Tibial nerve (tissue), 4 donors: ENCODE data around the gene HRCT1. TPM values are rescaled to one million over a fixed set of nuclear protein-coding genes. Genes with fewer than 3 reads are reported as not detected.

ENCODE experiments used
- DNase-seq, 2 donors: peaks; one replicate each; pipeline ENCODE4 v3.0.0-alpha.2; 2019; ENCODE audit warnings: low spot score in 2 of 2
- H3K27ac ChIP-seq, 4 donors: fragments of 200-600 bp; sonication (generic) in 3 of 4; one replicate each; pipeline ENCODE4 v1.5.1; 2017 to 2019; ENCODE audit warnings: mild to moderate bottlenecking in 1 of 4
- H3K27me3 ChIP-seq, 2 donors: fragments of 200-600 bp; sonication (generic) in 1 of 2; one replicate each; pipeline versions ENCODE4 v1.5.1 to v1.6.0; 2017 to 2019
- H3K36me3 ChIP-seq, 3 donors: fragments of 200-600 bp; sonication (generic); one replicate each; pipeline ENCODE4 v1.5.1; 2018 to 2019
- H3K4me1 ChIP-seq, 4 donors: fragments of 200-600 bp; sonication (generic) in 3 of 4; one replicate each; pipeline ENCODE4 v1.5.1; 2017 to 2019
- H3K4me3 ChIP-seq, 4 donors: fragments of 200-600 bp; sonication (generic) in 3 of 4; one replicate each; pipeline ENCODE4 v1.5.1; 2017 to 2019; ENCODE audit warnings: mild to moderate bottlenecking in 1 of 4, moderate library complexity in 1 of 4
- H3K9me3 ChIP-seq, 4 donors: fragments of 200-600 bp; sonication (generic) in 3 of 4; one replicate each; pipeline ENCODE4 v1.5.1; 2017 to 2019
- EP300 ChIP-seq, 2 donors: sonication (generic); formaldehyde crosslinking; IDR thresholded peaks; one replicate each; pipeline ENCODE4 v1.6.1; 2017; ENCODE audit warnings: antibody characterized with exemption in 2 of 2, mild to moderate bottlenecking in 1 of 2
- POLR2A ChIP-seq, 2 donors: fragments of 450-650 bp; IDR thresholded peaks; one replicate each; pipeline ENCODE4 v1.6.1; 2017; ENCODE audit warnings: antibody characterized with exemption in 2 of 2, mild to moderate bottlenecking in 2 of 2, moderate library complexity in 2 of 2
- WGBS, 2 donors: methylation state at CpG; one replicate each; pipeline ENCODE4 v1.1.5; 2018; 5-methylcytosine and 5-hydroxymethylcytosine counted together
- total RNA-seq, 4 donors: library from RNA; depleted of rRNA; stranded (reverse); fragments of >200 nt; gene quantifications; one replicate each; pipeline ENCODE4 v1.1.0, GENCODE V29; 2016
- TF ChIP-seq, protein P1 (sequence below), 5 experiments: fragments of 200-600 bp in 3 of 5; fragments of 450-650 bp in 2 of 5; sonication (generic) in 3 of 5; IDR thresholded peaks; one replicate each; pipeline ENCODE4 v1.5.1; 2016 to 2019; ENCODE audit warnings: antibody characterized with exemption in 5 of 5, mild to moderate bottlenecking in 3 of 5, moderate library complexity in 2 of 5

HRCT1 gene
- total RNA-seq, 4 donors from 2014 or later = 7.2 to 15.5 (median 12.0) TPM

DNA sequence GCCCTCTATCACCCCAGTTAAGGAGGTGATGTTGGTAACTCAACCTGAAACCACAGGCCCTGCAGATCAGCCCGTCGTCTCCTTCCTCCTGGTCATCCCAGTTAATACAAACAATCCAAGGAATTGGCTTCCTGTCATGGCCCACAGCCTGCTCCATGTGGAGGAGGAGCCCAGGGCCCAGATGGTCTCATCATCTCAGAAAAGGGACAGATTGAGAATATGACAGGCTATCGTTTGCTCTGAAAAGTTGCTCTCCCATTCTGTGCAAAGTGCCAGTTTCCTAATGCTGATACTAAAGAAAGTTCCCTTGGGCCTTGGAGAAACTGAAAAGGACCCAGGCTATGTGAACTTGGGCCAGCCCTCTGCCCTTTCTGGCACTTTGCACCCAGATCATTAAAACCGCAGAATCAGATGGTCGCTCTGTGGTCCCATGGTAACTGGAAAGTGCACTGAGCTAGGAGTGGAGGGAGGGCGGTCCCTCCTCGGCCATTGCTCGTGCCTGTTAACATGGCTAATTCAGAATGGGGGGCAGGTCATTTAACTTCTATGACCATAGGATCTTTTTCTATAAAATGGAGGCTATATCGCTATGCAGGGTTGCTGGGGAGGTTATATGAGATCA is 2.6 kb downstream of the HRCT1 start:
- H3K36me3 ChIP-seq = no peaks in the 10 kb centered on the region
- DNase-seq = peak; percentile 36 to 53
- H3K4me1 ChIP-seq = peaks cover 0 to 88% (median 67%) of the 10 kb centered on the region in 4 donors
- H3K9me3 ChIP-seq = no peaks in the 10 kb centered on the region
- peak overlapping the region; percentile 92 to 97 (median 94) for H3K27ac ChIP-seq
- H3K4me3 ChIP-seq = peak overlapping the region in 1 of 4 donors; percentile 47
- H3K27me3 ChIP-seq = no peaks in the 10 kb centered on the region
- 51 to 56% methylated on average over 9 of the region's 9 CpGs for WGBS, 2 donors
- TF ChIP-seq POLR2A (IDR thresholded peaks at IDR 0.05) (no peak), EP300 (IDR thresholded peaks at IDR 0.05) (no peak)
- TF ChIP-seq, protein P1, sequence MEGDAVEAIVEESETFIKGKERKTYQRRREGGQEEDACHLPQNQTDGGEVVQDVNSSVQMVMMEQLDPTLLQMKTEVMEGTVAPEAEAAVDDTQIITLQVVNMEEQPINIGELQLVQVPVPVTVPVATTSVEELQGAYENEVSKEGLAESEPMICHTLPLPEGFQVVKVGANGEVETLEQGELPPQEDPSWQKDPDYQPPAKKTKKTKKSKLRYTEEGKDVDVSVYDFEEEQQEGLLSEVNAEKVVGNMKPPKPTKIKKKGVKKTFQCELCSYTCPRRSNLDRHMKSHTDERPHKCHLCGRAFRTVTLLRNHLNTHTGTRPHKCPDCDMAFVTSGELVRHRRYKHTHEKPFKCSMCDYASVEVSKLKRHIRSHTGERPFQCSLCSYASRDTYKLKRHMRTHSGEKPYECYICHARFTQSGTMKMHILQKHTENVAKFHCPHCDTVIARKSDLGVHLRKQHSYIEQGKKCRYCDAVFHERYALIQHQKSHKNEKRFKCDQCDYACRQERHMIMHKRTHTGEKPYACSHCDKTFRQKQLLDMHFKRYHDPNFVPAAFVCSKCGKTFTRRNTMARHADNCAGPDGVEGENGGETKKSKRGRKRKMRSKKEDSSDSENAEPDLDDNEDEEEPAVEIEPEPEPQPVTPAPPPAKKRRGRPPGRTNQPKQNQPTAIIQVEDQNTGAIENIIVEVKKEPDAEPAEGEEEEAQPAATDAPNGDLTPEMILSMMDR (IDR thresholded peaks at IDR 0.05) = no peak

DNA sequence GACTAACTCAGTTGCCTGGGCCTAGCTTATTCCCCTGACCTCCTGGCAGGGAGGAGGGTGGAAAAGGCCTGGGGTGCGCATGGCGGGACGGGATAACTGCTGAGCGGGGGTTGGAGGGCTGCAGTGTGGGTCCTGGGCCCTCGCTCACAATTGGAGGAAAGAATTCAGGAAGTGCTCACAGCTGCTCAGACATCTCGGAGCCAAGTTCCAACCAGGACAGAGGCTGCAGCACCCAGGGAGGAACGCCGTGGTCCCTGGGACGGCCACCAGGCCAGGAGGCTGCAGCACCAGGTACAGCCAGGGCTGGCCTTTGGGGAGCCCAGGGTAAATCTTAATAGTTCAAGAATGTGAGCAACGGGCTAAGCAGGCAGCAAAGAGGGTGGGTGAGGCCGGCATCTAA is 3.3 kb downstream of the HRCT1 start, which contains the start of gene SPAAR:
TSS of gene SPAAR (plus strand) at position 217 of the 400 bp plus-strand sequence. CDS start 974 bp downstream, outside the sequence.
- no peaks in the 10 kb centered on the region for H3K36me3 ChIP-seq
- peak within 1 kb of the TSS in 1 of 4 donors; percentile 47 for H3K4me3 ChIP-seq
- H3K9me3 ChIP-seq = no peaks in the 10 kb centered on the region
- H3K4me1 ChIP-seq = peaks cover 0 to 83% (median 62%) of the 10 kb centered on the region in 4 donors
- TF ChIP-seq EP300 (IDR thresholded peaks at IDR 0.05) = no peak
- TF ChIP-seq, protein P1 (IDR thresholded peaks at IDR 0.05) = no peak
- no peak for TF ChIP-seq POLR2A (IDR thresholded peaks at IDR 0.05)
- 72 to 76% methylated on average over 11 of the region's 11 CpGs for WGBS, 2 donors
- peak within 1 kb of the TSS; percentile 92 to 97 (median 94) for H3K27ac ChIP-seq
- H3K27me3 ChIP-seq = no peaks in the 10 kb centered on the region
- no peak for DNase-seq

DNA sequence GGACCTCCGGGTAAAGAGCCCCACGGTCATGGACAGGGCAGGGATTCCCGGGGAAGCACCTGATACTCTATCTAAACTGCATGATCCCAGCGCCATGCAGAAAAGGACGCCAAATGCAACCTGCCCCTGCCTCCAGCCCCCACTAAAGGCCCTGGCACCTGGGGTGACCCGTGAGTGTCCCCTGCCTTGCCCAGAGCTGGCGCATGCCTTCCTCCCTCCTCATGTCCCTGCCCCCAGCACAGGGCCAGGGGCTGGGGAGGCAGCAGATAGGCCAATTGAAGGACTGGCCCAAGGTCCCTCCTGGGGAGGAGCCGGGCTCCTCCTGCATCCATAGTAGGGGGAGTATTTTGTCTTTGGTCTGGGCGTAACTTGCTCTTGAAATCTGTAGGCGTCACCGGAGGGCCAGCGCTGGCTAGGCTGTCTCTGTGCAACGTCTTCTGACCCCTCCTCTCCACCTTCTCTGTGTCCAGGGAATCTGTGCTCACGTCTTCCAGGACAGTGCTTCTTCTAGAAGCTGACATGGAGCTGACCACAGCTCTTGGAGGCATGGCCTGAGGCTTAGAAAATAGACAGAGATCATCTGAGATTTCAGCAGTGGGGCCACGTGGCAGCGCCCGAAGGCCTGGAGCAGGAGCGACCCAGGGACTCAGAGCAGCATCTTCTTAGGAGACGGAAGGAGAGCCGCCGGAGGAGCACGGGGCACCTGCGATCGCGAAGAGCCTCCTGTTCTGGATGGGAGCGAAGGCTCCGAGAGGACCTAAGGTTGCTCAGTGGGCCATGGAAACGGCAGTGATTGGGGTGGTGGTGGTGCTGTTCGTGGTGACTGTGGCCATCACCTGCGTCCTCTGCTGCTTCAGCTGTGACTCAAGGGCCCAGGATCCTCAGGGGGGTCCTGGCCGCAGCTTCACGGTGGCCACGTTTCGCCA is 3.9 kb downstream of the HRCT1 start:
- TF ChIP-seq POLR2A (IDR thresholded peaks at IDR 0.05) (peak in 1 of 2 donors; percentile 22), EP300 (IDR thresholded peaks at IDR 0.05) (peak in 1 of 2 donors; percentile 34)
- TF ChIP-seq, protein P1 (IDR thresholded peaks at IDR 0.05) = no peak
- no peaks in the 10 kb centered on the region for H3K36me3 ChIP-seq
- H3K9me3 ChIP-seq = no peaks in the 10 kb centered on the region
- no peaks in the 10 kb centered on the region for H3K27me3 ChIP-seq
- no peak for DNase-seq
- peak overlapping the region in 1 of 4 donors; percentile 29 for H3K4me3 ChIP-seq
- peaks cover 0 to 83% (median 56%) of the 10 kb centered on the region in 4 donors for H3K4me1 ChIP-seq
- H3K27ac ChIP-seq = peak overlapping the region; percentile 49 to 97 (median 94)
- WGBS, 2 donors = 86 to 92% methylated on average over 30 to 34 of the region's 34 CpGs

DNA sequence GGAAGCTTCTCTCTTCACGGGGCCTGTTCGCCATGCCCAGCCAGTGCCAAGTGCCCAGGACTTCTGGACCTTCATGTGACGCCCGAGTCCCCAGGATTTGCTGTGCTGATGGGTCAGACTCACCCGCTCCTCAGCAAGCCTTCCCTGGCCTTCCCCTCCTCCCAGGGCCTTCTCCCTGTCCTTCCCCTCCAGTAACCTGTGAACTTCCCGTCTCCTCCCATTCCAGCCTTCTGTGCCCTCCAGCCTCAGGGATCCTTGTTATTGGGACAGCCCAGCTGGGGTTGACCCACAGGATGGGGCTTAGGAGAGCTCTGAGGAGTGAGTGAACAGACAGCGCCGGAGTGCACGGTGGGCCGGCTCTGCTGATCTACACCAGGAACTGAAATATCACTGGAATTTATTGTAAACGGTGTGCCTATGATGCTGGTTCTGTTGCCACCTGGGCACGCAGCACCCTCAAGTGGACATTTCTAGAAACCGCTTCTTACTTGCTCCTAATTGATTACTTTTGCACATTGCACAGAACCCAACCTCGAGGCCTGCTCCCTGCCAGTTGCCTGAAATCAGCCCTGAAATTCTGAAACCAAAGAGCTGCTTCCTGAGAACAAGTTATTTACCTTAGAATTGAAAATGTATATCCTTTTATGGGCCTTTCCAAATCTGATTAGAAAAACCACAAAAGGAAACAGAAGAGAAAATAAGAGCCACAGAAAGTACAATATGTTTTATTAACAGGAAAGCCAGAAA is 4.8 kb downstream of the HRCT1 start:
- H3K36me3 ChIP-seq = no peaks in the 10 kb centered on the region
- peak overlapping the region; percentile 49 to 97 (median 94) for H3K27ac ChIP-seq
- peaks cover 0 to 82% (median 50%) of the 10 kb centered on the region in 4 donors for H3K4me1 ChIP-seq
- H3K27me3 ChIP-seq = no peaks in the 10 kb centered on the region
- peak in 1 of 2 donors; percentile 46 for DNase-seq
- WGBS, 2 donors = 60 to 63% methylated on average over 14 of the region's 14 CpGs
- no peaks in the 10 kb centered on the region for H3K9me3 ChIP-seq
- peak in 1 of 2 donors; percentile 4 for TF ChIP-seq EP300 (IDR thresholded peaks at IDR 0.05)
- TF ChIP-seq POLR2A (IDR thresholded peaks at IDR 0.05) = no peak
- TF ChIP-seq, protein P1 (IDR thresholded peaks at IDR 0.05) = peak; percentile 32 to 58 (median 40)
- H3K4me3 ChIP-seq = peak overlapping the region in 1 of 4 donors; percentile 29
